HepG2 (cell line): Measurements from ENCODE around the gene XAF1. TPM values are rescaled to one million over a fixed set of nuclear protein-coding genes. Genes with fewer than 3 reads are reported as not detected.

Experiments
- FOSL1 ChIP-seq: sonication (generic); formaldehyde crosslinking; IDR thresholded peaks from 2 replicates; pipeline ENCODE4 v1.9.0; 2021; ENCODE audit warnings: missing genetic modification reagents, borderline replicate concordance
- GABPB1 ChIP-seq: IDR thresholded peaks from 2 replicates; pipeline ENCODE4 v1.6.1; 2016; ENCODE audit warnings: mild to moderate bottlenecking, missing genetic modification reagents, moderate library complexity, missing compliant biosample characterization
- HDAC1 ChIP-seq: sonication (generic); formaldehyde crosslinking; IDR thresholded peaks from 2 replicates; pipeline ENCODE4 v1.5.1; 2020; ENCODE audit warnings: mild to moderate bottlenecking, missing genetic modification reagents
- KDM6A ChIP-seq: IDR thresholded peaks from 2 replicates; pipeline ENCODE4 v1.6.1; 2016; ENCODE audit warnings: low read depth
- MEF2D ChIP-seq: sonication (generic); formaldehyde crosslinking; IDR thresholded peaks from 2 replicates; pipeline ENCODE4 v1.5.1; 2020; ENCODE audit warnings: mild to moderate bottlenecking, missing genetic modification reagents
- NCOA2 ChIP-seq: sonication (generic); formaldehyde crosslinking; IDR thresholded peaks from 2 replicates; pipeline ENCODE4 v1.8.0; 2022; ENCODE audit warnings: inconsistent platforms
- SALL1 ChIP-seq: sonication (generic); formaldehyde crosslinking; IDR thresholded peaks from 2 replicates; pipeline ENCODE4 v1.8.0; 2022; ENCODE audit warnings: mild to moderate bottlenecking, missing genetic modification reagents
- TARDBP ChIP-seq: sonication (generic); formaldehyde crosslinking; IDR thresholded peaks from 2 replicates; pipeline ENCODE4 v1.8.0; 2022; ENCODE audit warnings: mild to moderate bottlenecking, missing genetic modification reagents
- TGIF2 ChIP-seq: IDR thresholded peaks from 2 replicates; pipeline ENCODE4 v1.6.1; 2016; ENCODE audit warnings: control low read depth, missing compliant biosample characterization
- ZFY ChIP-seq: sonication (generic); formaldehyde crosslinking; IDR thresholded peaks from 2 replicates; pipeline ENCODE4 v1.4.0; 2020; ENCODE audit warnings: missing genetic modification reagents
- ZMYM2 ChIP-seq: sonication (generic); formaldehyde crosslinking; IDR thresholded peaks from 2 replicates; pipeline ENCODE4 v1.8.0; 2022; ENCODE audit warnings: mild to moderate bottlenecking, missing genetic modification reagents
- ZMYM4 ChIP-seq: sonication (generic); formaldehyde crosslinking; IDR thresholded peaks from 2 replicates; pipeline ENCODE4 v1.8.1; 2023; ENCODE audit warnings: mild to moderate bottlenecking, missing genetic modification reagents
- ZNF501 ChIP-seq: sonication (generic); formaldehyde crosslinking; IDR thresholded peaks from 2 replicates; pipeline ENCODE4 v1.5.1; 2020; ENCODE audit warnings: mild to moderate bottlenecking, moderate library complexity, missing genetic modification reagents
- polyA plus RNA-seq, 8 experiments: library from polyadenylated mRNA; depleted of rRNA in 3 of 8; stranded (reverse) in 7 of 8; unstranded in 1 of 8; fragments of >200 nt; fragmentation: Illumina TruSeq in 4 of 8; extraction: Trizol in 4 of 8; gene quantifications; 2 replicates each; pipeline versions ENCODE4 v1.2.1 to v1.2.3, GENCODE V29; 2011 to 2016; ENCODE audit warnings: low read depth in 4 of 8, missing spikeins in 1 of 8, mixed read lengths in 1 of 8; ENCODE audit not compliant: insufficient read depth in 1 of 8
- total RNA-seq, 5 experiments: library from RNA; depleted of rRNA; stranded (reverse); fragments of >200 nt; fragmentation: Illumina TruSeq; extraction: Trizol; gene quantifications; 2 replicates each; pipeline ENCODE4 v1.2.3, GENCODE V29; 2016; ENCODE audit warnings: low read depth in 1 of 5
- TF ChIP-seq, protein P1 (sequence below): sonication (generic); formaldehyde crosslinking; IDR thresholded peaks from 2 replicates; pipeline ENCODE4 v1.4.0; 2020; ENCODE audit warnings: missing genetic modification reagents, mild to moderate bottlenecking, borderline replicate concordance
- TF ChIP-seq, protein P2 (sequence below), 2 experiments: fragments of 450-650 bp in 1 of 2; sonication (generic) in 1 of 2; formaldehyde crosslinking; IDR thresholded peaks; 2 replicates each; pipeline versions ENCODE4 v1.5.0 to v1.8.0; 2020 to 2022; ENCODE audit warnings: mild to moderate bottlenecking in 1 of 2, missing genetic modification reagents in 1 of 2
- TF ChIP-seq, protein P3 (sequence below): sonication (generic); formaldehyde crosslinking; IDR thresholded peaks from 2 replicates; pipeline ENCODE4 v1.5.1; 2020; ENCODE audit warnings: mild to moderate bottlenecking, missing genetic modification reagents, borderline replicate concordance
- TF ChIP-seq, protein P4 (sequence below): sonication (generic); formaldehyde crosslinking; IDR thresholded peaks from 2 replicates; pipeline ENCODE4 v1.5.0; 2020; ENCODE audit warnings: mild to moderate bottlenecking, missing genetic modification reagents, borderline replicate concordance
- TF ChIP-seq, protein P5 (sequence below): sonication (generic); formaldehyde crosslinking; IDR thresholded peaks from 2 replicates; pipeline ENCODE4 v1.4.0; 2020; ENCODE audit warnings: low read depth, mild to moderate bottlenecking, missing genetic modification reagents

The XAF1 gene
- total and polyA plus RNA-seq, 2 of the 13 experiments (the other 11 are each of a cell fraction or from before 2014, with no cell fraction given), result 1.2 to 2.4 TPM

DNA sequence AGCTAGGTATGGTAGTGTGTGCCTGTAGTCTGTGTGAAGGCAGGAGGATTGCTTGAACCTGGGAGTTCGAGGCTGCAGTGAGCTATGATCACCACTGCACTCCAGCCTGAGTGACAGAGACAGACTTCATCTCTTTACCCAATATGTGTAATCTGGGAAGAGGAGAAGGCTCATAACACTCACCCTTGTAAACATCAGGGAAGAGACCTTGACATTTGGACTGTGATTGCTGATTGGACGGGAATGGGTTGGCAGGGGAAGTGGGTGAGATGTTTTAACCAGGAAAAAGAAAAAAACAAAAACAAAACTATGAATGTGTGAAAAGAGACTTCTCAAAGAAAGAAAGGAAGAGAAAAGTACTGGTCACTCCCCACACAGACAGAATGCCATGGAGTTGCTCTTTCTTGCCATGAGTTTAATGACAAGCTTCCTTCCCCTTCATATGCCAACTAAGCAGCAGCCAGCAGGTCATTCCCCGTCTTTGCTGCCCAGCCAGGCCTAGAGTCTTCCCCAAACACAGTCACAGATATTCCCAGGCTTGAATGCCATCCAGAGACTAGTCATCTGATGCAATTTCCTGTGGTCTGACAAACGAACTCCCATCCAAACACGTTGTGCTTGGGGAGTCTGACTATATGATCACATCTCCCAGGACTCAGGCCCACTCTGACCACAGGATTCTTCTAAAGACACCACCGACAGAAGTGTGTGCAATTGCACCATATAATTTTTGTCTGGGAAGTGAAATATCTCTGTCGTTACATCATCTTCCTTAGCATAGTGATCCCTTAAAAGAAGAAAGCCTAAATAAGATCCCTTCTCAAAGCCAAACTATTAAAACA, 3.6 kb upstream of the XAF1 start (continued):
- TF ChIP-seq, protein P1, sequence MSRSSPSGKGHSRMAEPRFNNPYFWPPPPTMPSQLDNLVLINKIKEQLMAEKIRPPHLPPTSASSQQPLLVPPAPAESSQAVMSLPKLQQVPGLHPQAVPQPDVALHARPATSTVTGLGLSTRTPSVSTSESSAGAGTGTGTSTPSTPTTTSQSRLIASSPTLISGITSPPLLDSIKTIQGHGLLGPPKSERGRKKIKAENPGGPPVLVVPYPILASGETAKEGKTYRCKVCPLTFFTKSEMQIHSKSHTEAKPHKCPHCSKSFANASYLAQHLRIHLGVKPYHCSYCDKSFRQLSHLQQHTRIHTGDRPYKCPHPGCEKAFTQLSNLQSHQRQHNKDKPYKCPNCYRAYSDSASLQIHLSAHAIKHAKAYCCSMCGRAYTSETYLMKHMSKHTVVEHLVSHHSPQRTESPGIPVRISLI, result peak; percentile 79
- TF ChIP-seq, protein P2, sequence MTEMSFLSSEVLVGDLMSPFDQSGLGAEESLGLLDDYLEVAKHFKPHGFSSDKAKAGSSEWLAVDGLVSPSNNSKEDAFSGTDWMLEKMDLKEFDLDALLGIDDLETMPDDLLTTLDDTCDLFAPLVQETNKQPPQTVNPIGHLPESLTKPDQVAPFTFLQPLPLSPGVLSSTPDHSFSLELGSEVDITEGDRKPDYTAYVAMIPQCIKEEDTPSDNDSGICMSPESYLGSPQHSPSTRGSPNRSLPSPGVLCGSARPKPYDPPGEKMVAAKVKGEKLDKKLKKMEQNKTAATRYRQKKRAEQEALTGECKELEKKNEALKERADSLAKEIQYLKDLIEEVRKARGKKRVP (CRISPR knock-in tag; IDR thresholded peaks at IDR 0.05), result peak in 1 of 2 experiments; percentile 97; a peak in 2 of 4 replicates
- TF ChIP-seq, protein P3, sequence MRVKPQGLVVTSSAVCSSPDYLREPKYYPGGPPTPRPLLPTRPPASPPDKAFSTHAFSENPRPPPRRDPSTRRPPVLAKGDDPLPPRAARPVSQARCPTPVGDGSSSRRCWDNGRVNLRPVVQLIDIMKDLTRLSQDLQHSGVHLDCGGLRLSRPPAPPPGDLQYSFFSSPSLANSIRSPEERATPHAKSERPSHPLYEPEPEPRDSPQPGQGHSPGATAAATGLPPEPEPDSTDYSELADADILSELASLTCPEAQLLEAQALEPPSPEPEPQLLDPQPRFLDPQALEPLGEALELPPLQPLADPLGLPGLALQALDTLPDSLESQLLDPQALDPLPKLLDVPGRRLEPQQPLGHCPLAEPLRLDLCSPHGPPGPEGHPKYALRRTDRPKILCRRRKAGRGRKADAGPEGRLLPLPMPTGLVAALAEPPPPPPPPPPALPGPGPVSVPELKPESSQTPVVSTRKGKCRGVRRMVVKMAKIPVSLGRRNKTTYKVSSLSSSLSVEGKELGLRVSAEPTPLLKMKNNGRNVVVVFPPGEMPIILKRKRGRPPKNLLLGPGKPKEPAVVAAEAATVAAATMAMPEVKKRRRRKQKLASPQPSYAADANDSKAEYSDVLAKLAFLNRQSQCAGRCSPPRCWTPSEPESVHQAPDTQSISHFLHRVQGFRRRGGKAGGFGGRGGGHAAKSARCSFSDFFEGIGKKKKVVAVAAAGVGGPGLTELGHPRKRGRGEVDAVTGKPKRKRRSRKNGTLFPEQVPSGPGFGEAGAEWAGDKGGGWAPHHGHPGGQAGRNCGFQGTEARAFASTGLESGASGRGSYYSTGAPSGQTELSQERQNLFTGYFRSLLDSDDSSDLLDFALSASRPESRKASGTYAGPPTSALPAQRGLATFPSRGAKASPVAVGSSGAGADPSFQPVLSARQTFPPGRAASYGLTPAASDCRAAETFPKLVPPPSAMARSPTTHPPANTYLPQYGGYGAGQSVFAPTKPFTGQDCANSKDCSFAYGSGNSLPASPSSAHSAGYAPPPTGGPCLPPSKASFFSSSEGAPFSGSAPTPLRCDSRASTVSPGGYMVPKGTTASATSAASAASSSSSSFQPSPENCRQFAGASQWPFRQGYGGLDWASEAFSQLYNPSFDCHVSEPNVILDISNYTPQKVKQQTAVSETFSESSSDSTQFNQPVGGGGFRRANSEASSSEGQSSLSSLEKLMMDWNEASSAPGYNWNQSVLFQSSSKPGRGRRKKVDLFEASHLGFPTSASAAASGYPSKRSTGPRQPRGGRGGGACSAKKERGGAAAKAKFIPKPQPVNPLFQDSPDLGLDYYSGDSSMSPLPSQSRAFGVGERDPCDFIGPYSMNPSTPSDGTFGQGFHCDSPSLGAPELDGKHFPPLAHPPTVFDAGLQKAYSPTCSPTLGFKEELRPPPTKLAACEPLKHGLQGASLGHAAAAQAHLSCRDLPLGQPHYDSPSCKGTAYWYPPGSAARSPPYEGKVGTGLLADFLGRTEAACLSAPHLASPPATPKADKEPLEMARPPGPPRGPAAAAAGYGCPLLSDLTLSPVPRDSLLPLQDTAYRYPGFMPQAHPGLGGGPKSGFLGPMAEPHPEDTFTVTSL (CRISPR knock-in tag), result peak; percentile 90; the same call in 1 of the 2 replicates
- TF ChIP-seq, protein P4, sequence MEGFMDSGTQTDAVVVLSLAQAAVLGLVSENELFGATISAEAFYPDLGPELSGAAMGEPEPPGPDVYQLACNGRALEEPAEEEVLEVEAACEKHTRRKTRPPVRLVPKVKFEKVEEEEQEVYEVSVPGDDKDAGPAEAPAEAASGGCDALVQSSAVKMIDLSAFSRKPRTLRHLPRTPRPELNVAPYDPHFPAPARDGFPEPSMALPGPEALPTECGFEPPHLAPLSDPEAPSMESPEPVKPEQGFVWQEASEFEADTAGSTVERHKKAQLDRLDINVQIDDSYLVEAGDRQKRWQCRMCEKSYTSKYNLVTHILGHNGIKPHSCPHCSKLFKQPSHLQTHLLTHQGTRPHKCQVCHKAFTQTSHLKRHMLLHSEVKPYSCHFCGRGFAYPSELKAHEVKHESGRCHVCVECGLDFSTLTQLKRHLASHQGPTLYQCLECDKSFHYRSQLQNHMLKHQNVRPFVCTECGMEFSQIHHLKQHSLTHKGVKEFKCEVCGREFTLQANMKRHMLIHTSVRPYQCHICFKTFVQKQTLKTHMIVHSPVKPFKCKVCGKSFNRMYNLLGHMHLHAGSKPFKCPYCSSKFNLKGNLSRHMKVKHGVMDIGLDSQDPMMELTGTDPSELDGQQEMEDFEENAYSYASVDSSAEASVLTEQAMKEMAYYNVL (CRISPR knock-in tag), result peak; percentile 60; the same call in 1 of the 2 replicates
- peak; percentile 54; the same call in 1 of the 2 replicates for TF ChIP-seq ZMYM4 (CRISPR knock-in tag)
- TF ChIP-seq GABPB1 (CRISPR knock-in tag), result peak; percentile 79
- peak; percentile 61; the same call in 1 of the 2 replicates for TF ChIP-seq NCOA2 (CRISPR knock-in tag)
- TF ChIP-seq, protein P5, sequence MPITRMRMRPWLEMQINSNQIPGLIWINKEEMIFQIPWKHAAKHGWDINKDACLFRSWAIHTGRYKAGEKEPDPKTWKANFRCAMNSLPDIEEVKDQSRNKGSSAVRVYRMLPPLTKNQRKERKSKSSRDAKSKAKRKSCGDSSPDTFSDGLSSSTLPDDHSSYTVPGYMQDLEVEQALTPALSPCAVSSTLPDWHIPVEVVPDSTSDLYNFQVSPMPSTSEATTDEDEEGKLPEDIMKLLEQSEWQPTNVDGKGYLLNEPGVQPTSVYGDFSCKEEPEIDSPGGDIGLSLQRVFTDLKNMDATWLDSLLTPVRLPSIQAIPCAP, result 0 out of 2 replicates have a peak, but pooled peaks have one; percentile 26
- peak; percentile 48 for TF ChIP-seq KDM6A (CRISPR knock-in tag)
- TF ChIP-seq MEF2D (CRISPR knock-in tag), result no peak
- peak; percentile 79 for TF ChIP-seq ZMYM2 (CRISPR knock-in tag)
- TF ChIP-seq TARDBP (CRISPR knock-in tag), result peak; percentile 50; the same call in 1 of the 2 replicates
- TF ChIP-seq ZFY (CRISPR knock-in tag), result peak; percentile 74
- peak; percentile 52; the same call in 1 of the 2 replicates for TF ChIP-seq ZNF501
- peak; percentile 53; the same call in 1 of the 2 replicates for TF ChIP-seq HDAC1 (CRISPR knock-in tag)
- no peak for TF ChIP-seq FOSL1
- TF ChIP-seq TGIF2 (CRISPR knock-in tag), result no peak
- peak; percentile 63; the same call in 1 of the 2 replicates for TF ChIP-seq SALL1 (CRISPR knock-in tag)
